GM19193 (cell line): ENCODE measurements around the gene RBM33.

ENCODE experiments used
- POLR2A ChIP-seq: IDR thresholded peaks from 4 replicates; pipeline ENCODE4 v1.6.1; 2011; ENCODE audit not compliant: insufficient read depth, insufficient read length; ENCODE audit errors: extremely low read depth

The RBM33 gene

DNA sequence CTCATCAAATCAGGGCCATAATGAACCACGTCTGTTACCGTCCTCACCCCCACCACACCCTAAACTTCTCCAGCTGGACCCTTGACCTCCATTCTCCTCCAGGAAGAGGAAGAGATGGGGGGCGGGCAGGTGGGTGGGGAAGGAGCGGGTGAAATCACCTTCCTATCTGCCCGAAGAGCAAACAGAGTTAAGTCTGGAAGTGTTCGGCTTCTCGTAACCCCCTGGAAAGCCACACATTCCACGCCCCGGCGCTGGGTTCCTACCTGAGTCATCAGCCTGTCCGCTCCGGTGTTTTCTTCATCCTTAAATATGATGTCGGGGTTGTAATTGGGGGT is 167.1 kb downstream of the RBM33 start:
- TF ChIP-seq POLR2A, result no peak

DNA sequence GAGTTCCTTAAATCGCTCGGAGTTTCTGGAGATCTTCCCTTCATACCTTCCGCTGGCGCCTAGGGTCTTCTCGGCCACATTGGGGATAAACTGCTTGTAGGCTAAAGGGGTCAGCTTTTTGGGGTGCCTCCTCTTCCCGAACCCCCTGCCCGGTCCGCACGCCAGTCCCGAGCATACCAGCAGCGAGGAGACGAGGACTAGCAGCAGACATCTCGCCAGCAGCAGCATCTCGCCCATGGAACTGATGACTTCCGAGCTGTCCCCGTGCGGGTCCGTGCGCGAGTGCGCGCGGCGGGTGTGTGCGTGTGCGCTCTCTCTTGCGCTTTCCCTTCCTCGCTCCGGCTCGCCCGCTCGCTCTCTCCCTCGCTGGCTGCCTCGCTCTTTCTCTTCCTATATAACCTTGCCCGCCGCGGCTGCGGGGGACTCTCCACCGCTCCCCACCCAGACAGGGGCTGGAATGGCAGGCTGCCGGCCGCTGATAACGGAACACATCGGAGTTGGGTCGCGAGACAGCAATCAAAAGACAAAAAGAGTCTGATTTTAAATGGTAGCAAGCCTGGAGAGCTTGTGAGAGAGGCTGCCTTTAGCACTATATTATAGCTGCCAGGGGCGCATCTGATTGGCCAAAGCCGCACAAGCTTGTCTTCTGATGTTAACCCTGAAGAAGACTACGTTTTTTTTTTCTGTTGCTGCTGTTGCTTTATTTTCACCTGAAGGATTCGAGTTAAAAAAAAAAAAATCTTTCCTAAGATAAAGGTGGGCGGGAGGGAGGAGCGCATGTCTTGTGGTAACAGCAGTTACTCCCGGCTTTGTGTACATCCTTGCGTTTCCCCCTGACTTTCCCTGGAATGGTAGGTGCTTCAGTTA is 167.7 kb downstream of the RBM33 start, which contains the start of gene SHH:
TSS of gene SHH (minus strand) at position 569 of the 867 bp plus-strand sequence. CDS start at position 228, 341 bp downstream.
- TF ChIP-seq POLR2A, result no peak

DNA sequence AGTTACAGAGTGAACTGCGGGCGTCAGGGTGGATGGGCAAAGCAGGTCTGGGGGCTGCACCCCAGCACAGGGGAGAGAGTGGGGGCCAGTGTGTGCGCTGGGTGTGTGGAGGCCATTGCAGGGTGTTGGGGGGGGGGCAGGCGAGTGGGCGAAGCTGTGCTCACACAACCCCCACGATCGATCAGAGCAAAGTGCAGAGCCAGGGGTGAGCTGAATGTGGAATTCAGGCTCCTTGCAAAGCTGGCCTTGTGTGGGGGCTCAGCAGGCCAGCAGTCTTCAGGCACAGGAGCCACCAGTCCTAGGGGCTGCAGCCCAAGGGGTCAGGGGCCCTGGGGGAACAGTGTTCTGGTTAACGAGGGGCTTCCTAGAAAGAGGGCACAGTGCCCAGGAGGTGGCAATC is 168.7 kb downstream of the RBM33 start:
- no peak for TF ChIP-seq POLR2A

DNA sequence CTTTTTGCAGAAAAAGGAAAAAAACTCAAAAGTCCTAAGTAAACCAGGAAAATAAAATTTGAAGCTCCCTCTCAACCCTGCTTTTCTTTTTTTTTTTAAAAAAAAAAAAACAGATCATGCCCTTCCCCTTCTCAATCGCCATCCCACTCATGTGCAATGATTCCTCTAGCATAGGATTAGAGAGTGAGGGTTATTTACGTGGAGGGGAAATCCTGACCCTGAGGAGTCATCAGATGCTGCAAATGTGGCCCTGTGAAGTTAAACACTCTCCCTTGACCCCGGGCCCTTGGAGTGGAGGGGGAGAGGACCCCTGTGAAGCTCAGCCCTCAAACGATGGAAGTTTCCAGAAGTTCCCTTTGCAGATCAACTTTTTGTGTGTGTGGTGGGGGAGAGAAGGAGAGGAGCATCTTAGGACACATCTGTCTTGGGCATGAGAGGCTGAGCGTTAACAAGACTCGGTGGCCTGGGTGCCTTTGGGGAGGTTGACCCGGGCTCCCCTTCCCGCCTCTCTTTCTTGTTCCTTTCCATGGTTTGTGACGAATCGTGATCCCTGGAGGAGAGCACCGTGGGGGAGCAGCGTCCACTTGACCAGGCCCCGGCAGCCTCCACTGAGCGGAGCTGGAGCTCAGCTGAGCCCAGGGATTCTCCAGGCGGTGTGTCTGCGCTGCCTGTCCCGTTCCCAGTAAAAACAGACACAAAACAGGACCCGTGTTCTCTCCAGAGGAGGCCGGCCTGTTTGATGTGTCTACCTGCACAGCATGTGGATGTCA is 169.3 kb downstream of the RBM33 start:
- no peak for TF ChIP-seq POLR2A

DNA sequence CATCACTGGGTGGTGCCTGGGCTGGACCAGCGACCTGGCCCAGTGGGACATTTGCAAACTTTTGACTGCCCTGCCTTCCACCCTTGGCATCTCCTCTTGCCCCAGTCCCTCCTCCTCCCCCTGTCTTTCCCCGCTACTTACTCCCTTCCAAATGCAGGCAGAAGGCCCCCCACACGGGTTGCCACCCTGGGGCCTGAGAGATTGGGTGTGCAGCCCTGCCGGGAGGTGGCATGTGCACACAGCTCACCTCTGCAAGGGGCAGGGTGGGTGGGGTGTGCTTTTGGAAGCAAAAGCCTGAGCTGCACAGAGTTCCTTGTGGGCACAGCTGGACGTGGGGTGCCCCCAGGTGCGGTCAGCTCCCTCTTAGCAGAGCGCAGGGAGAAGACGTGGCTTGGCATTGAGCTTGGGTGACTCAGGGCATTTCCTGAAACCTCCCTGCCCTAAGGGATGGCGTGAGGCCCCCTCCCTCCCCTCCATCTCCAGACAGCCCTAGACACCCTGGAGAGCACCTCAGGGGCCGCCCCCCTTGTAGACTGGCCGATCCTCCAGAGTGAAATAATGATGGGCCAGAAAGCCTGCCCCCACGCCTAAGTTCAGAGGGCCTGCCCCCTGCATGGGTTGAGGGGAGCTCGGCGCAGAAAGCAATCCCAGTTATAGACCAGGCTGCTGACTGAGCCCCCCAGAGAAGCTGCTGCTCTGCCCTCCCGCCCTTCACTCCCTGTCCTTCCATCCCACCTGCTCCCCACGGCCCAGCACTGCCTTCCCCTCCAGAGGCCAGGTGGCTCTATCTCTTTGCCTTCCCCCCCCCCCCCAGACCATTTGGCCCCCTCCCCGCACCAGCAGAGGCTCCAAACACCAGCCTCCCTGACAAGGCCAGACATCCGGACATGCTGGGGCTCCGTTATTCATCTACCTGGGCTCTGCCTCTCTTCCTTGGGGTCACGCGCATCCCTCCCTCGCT is 170.1 kb downstream of the RBM33 start:
- no peak for TF ChIP-seq POLR2A

DNA sequence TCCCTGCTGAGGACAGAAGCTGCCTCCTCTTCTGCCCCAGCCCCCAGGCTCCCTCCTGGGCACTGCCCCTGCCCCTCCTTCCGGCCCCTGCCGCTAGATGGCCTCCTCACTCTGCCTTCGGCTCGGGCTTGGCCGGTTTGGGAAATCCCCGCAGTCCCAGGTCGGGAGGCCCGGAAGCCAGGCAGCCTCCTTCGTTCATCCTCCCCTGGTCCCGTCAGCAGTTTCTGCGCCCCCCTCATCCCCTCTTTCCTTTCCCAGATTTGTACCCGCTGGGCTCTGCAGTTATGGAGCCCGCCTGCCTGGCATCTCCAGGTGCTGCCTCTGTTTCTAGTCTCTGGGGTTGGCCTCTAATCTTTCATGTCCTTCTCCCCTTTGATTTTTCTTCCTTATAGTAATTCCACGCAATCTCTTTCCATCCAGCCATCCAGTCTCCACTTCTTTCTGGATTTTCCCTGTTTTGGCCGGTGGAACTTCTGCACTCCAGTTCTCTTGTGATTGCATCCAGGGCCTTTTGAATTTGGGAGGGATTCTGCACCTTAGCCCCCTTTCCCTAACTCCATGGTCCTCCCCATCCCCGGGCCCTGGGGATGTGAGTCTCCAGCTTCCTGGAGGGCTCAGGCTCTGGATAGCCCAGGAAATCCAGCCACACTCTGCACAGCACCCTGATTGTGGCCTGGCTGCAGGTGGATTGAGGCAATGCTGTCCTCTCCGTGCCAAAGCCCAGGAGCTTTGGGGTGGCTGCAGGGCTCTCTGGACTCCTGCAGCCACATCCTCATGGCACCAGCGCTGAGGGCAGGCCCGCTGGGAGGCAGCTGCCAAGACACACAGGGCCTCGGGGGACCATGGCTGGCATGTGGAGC is 171.1 kb downstream of the RBM33 start:
- no peak for TF ChIP-seq POLR2A

DNA sequence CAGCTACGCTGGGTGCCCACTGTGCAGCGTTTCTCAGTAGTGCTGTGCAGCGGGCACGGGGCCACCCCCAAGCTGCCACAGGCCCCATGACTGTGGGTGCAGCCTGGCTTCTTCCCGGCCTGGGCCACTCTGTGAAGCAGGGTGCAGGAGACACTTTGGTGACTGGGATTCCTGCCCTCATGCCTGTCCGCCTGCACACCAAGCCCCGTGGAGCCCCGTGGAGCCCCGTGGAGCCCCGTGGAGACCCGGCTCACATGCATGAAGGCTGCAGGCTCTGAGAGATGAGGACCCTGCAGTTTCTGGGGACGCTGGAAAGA is 171.7 kb downstream of the RBM33 start:
- no peak for TF ChIP-seq POLR2A

DNA sequence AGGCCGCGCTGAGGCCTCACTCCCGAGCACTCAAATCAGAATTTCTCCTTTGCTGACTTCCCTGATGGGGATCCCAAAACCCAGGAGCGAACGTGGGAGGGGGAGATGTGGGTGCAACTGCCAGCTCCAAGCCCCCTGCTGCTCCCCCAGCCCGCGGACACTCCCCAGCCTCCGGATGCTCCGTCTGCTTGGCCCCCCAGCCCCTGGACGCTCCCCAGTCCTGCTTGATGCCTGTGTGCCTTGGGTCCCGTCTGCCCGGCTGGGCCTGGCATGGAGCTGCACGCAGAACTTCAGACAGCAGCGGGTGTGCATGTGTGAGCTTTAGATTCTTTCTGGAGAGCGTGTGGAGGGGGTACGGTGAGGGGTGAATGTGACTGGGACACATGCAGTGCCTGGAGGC is 172.5 kb downstream of the RBM33 start:
- no peak for TF ChIP-seq POLR2A

DNA sequence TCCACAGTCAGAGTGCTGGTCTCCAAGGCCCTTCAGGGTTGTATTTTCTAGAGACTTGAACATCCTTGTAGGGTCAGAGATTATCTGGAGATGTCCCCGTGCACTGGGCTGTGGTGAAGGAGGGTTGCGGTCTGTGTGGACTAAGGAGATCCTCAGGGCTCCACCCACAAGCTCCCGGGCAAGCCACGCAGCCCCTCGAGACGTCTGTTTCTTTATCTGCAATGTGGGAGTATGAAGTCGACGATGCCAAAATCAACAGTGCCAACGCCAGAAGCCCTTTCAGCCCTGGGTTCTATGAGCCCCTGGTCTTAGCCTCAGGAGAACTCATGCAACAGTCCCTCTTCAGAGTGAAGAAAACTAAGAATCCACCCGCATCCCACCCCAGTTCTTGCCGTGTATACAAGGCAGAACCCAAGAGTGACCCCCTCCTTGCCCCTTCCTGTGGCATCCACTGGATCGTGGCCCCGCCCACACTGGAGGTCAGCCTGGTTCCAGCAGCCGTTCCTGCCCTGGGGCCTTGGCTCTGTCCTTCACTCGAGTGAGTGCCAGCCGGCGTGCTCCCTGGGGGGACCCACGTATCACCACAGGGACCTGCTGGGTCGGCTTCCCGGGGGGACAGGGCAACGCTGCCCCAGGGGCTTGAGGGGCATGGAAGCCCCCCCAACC is 173.8 kb downstream of the RBM33 start:
- no peak for TF ChIP-seq POLR2A

DNA sequence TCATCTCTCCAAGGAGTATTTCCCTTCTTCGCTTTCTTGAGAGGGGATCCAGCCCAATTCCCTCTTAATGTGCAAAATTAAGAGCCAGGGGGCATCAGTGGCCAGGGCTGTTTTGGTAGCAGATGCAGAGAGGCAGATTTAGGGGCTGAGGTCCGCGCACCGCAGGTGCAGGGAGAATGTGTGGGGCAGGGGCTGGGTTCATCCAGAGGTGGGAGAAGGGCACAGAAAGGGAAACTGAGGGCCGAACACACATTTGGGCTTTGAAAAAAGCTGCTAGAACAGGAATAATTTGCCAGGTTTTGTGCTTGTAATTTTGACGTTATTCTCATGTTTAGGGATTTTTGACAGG is 174.3 kb downstream of the RBM33 start:
- TF ChIP-seq POLR2A, result no peak

DNA sequence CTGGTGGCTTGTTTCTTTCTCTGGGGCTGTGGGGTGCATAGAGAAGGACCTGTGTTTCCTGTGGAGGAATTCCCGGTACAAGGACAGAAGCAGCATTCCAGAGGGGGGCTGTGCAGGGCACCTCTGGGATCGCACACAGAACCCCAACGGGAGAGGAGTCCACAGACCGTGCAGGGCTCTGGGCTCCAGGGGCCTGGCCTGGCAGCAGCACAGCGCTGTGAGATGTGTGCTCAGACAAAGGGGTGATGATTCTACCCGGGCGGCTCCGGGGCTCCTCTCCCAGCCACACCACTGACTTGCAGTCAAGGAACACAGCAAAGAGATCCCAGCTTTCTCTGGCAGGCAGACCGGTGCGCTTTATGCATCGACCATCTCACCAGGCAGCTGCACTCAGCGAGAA is 174.7 kb downstream of the RBM33 start:
- TF ChIP-seq POLR2A, result no peak

DNA sequence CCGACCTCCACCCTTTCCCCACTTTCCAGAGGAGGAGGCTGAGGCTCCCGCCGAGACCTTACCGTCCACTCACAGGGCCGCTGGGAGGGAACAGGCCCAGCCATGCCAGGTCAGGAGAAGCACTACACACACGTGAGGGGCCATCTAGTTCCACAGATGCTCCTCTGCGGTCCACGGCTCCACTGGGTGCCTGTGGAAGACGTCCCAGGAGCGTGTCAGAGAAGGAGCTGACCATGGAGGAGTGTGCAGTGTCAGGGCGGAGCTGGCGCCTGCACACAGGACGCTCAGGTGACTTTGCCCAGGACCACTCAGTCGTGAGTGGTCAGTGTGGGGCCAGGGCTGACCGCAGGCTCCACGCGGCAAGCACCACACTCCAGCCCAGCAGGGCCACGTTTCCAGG is 175.8 kb downstream of the RBM33 start:
- TF ChIP-seq POLR2A, result no peak

DNA sequence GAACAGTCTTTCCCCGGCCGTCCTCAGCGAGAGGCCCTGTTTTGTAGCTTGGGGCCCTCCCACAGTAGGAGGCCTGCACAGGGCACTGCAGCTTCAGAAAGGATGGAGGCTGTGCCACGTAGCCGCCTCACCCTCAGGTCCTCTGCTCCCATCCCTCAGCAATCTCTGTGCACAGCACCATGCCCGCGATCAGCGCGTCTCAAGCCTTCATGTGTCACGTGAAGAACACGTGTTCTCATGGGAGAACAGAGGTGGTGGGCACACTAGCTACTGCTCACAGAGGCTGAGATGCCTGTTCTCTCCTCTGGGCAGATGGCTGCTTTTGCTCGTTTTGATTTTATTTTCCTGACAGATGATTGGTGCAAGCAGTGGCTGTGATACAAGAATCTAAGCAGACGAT is 176.3 kb downstream of the RBM33 start:
- no peak for TF ChIP-seq POLR2A

DNA sequence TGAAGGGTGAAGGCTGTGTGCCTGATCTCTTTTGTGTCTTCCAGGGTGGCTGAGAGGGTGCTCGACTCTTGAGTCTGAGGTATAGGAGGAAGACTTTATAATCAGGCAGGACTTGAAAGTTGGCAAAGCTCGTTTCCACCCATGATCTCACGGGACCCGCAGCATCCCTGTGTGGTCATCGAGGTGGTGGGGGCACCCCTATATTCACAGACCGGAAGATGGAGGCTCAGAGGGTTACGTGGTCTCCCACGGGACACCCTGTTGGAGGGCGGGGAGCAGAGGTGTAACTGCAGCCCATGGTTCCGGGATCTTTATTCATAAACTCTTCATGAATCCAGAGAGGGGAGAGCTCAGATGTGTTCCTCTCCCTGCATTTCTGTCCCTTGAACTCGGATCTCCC is 177.4 kb downstream of the RBM33 start:
- no peak for TF ChIP-seq POLR2A

DNA sequence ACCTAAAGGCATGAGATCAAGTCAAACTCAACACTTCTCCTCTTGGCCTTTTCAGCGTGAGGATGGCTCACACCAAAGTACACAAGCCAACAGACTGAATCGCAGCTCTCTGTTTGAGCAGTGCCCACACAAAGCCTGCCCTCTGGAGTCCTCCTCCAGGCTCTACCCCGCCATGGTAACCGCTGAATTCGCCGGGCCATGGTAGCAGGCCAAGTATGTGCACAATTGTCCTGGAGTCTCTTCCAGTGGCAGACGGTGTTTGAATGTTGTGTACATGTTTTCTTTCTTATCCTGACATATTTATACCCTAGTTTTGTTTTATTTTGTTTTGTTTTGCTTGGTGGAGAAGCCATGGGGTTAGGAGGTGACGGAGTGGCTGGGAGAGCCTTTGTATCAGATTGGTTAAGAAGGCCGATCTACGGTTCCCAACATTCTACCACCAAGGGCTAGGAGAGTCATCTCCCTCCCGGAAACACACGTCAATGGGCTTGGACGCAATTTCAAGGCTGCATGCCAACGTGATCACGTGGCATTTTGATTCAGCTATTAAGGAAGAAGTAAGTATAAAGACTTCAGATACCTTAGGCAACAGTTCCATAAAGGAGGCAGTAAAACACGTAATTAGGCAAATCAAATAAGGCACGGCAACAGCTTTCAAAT is 179.9 kb downstream of the RBM33 start:
- no peak for TF ChIP-seq POLR2A
